Measurements from ENCODE around the gene NCAPG2. TPM values are rescaled to one million over a fixed set of nuclear protein-coding genes. Genes with fewer than 3 reads are reported as not detected.

NCAPG2 gene
- total and polyA plus RNA-seq, 2 experiments from 2014 or later, result 38.7 to 91.2 TPM

DNA sequence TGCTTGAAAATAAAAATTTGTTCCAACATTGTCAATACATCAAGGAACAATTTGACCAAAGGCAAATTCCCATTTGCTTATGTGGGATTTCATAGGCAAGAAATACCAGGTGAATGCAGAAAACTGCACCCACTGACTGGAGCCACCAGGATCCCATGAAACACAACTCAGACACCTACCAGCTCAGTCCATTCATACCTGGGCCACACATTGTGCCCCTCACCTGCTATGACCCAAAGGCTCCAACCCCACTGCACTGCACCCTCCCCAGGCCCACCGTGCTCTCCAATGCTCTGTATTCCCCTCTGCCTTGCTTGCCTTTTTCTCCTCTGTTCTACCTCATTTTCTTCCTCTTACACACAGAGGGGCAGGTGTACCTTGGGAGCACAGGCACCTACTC lies 5.3 kb downstream of the NCAPG2 start:
- no peak for DNase-seq (ENCODE audit: low spot score)
- peaks cover 57% of the 10 kb centered on the region for H3K36me3 ChIP-seq (ENCODE audit: insufficient read depth)

DNA sequence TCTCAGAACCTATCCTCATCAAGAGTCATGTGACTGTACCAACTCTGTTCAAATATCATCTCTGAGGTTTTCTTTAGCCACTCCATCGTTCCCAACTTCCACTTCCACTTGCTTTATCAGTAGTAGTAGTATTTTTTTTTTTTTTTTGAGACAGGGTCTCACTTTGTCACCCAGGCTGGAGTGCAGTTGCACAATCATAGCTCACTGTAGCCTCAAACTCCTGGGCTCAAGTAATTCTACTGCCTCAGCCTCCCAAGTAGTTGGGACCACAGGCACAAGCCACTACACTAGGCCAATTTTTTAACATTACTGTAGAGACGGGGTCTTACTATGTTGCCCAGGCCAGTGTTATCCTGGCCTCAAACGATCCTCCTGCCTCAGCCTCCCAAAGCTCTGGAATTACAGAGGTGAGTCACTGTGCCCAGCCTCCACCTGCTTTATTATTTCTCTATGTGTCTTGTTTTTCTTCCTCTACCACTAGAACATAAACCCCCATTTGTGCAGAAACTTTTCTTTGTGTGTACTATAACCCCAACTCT lies 5.9 kb downstream of the NCAPG2 start:
- H3K36me3 ChIP-seq (ENCODE audit: insufficient read depth), result peaks cover 57% of the 10 kb centered on the region
- Mint-ChIP-seq H3K9me3 (no peaks in the 10 kb centered on the region), H3K27ac (no peak overlapping the region), H3K4me3 (no peak overlapping the region), H3K4me1 (peaks cover 33% of the 10 kb centered on the region), H3K27me3 (ENCODE audit: insufficient read depth, low read depth, poor library complexity) (peaks cover 2% of the 10 kb centered on the region), H3K36me3 (ENCODE audit: low read depth) (peaks cover 74% of the 10 kb centered on the region)
- H3K4me2 ChIP-seq, result no peak overlapping the region
- DNase-seq (ENCODE audit: low spot score), result no peak
- H3K4me3 ChIP-seq, result no peak overlapping the region
- peaks cover 53% of the 10 kb centered on the region for H4K20me1 ChIP-seq (replicated peaks; ENCODE audit: insufficient read depth)
- H3K4me1 ChIP-seq (ENCODE audit: insufficient read depth), result peaks cover 33% of the 10 kb centered on the region
- H3K79me2 ChIP-seq (replicated peaks; ENCODE audit: insufficient read depth), result peaks cover 98% of the 10 kb centered on the region
- H3F3A ChIP-seq (replicated peaks; ENCODE audit: low read depth), result 0 out of 2 replicates have a peak, but pooled peaks cover 8% of the 10 kb centered on the region
- no peak overlapping the region for H2AFZ ChIP-seq
- ATAC-seq, result no peak
- no peaks in the 10 kb centered on the region for H3K27me3 ChIP-seq (ENCODE audit: insufficient read depth)
- H3K9me2 ChIP-seq (ENCODE audit: insufficient read depth), result no peaks in the 10 kb centered on the region
- H3K27ac ChIP-seq (ENCODE audit: low read depth), result no peak overlapping the region
- TF ChIP-seq, protein P1, sequence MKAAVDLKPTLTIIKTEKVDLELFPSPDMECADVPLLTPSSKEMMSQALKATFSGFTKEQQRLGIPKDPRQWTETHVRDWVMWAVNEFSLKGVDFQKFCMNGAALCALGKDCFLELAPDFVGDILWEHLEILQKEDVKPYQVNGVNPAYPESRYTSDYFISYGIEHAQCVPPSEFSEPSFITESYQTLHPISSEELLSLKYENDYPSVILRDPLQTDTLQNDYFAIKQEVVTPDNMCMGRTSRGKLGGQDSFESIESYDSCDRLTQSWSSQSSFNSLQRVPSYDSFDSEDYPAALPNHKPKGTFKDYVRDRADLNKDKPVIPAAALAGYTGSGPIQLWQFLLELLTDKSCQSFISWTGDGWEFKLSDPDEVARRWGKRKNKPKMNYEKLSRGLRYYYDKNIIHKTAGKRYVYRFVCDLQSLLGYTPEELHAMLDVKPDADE (IDR thresholded peaks at IDR 0.05), result no peak
- no peak for TF ChIP-seq ZNF114 (CRISPR knock-in tag; IDR thresholded peaks at IDR 0.05)
- TF ChIP-seq, protein P2, sequence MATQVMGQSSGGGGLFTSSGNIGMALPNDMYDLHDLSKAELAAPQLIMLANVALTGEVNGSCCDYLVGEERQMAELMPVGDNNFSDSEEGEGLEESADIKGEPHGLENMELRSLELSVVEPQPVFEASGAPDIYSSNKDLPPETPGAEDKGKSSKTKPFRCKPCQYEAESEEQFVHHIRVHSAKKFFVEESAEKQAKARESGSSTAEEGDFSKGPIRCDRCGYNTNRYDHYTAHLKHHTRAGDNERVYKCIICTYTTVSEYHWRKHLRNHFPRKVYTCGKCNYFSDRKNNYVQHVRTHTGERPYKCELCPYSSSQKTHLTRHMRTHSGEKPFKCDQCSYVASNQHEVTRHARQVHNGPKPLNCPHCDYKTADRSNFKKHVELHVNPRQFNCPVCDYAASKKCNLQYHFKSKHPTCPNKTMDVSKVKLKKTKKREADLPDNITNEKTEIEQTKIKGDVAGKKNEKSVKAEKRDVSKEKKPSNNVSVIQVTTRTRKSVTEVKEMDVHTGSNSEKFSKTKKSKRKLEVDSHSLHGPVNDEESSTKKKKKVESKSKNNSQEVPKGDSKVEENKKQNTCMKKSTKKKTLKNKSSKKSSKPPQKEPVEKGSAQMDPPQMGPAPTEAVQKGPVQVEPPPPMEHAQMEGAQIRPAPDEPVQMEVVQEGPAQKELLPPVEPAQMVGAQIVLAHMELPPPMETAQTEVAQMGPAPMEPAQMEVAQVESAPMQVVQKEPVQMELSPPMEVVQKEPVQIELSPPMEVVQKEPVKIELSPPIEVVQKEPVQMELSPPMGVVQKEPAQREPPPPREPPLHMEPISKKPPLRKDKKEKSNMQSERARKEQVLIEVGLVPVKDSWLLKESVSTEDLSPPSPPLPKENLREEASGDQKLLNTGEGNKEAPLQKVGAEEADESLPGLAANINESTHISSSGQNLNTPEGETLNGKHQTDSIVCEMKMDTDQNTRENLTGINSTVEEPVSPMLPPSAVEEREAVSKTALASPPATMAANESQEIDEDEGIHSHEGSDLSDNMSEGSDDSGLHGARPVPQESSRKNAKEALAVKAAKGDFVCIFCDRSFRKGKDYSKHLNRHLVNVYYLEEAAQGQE (IDR thresholded peaks at IDR 0.05; ENCODE audit: unreplicated experiment), result no peak
- TF ChIP-seq EZH2phosphoT487 (IDR thresholded peaks at IDR 0.05; ENCODE audit: unreplicated experiment), result no peak
- no peak for TF ChIP-seq POLR2AphosphoS5 (IDR thresholded peaks at IDR 0.05; ENCODE audit: low read depth)
- no peak for TF ChIP-seq NANOG (IDR thresholded peaks at IDR 0.05; ENCODE audit: borderline replicate concordance)
- TF ChIP-seq CREB1 (CRISPR knock-in tag; IDR thresholded peaks at IDR 0.05; ENCODE audit: low read depth), result no peak

More for the DNA sequence above, 5.3 kb downstream of the NCAPG2 start:
- Histone ChIP-seq H3K27me3 (ENCODE audit: insufficient read depth) (no peaks in the 10 kb centered on the region), H3K27ac (ENCODE audit: low read depth) (no peak overlapping the region), H2AFZ (no peak overlapping the region), H3F3A (replicated peaks; ENCODE audit: low read depth) (0 out of 2 replicates have a peak, but pooled peaks cover 8% of the 10 kb centered on the region), H3K4me3 (no peak overlapping the region), H3K4me2 (no peak overlapping the region), H3K79me2 (replicated peaks; ENCODE audit: insufficient read depth) (peaks cover 92% of the 10 kb centered on the region), H4K20me1 (replicated peaks; ENCODE audit: insufficient read depth) (peaks cover 49% of the 10 kb centered on the region), H3K4me1 (ENCODE audit: insufficient read depth) (peaks cover 33% of the 10 kb centered on the region), H3K9me2 (ENCODE audit: insufficient read depth) (no peaks in the 10 kb centered on the region)
- ATAC-seq, result no peak
- H3K4me1 Mint-ChIP-seq, result peaks cover 33% of the 10 kb centered on the region
- H3K4me3 Mint-ChIP-seq, result no peak overlapping the region
- peaks cover 2% of the 10 kb centered on the region for H3K27me3 Mint-ChIP-seq (ENCODE audit: insufficient read depth, low read depth, poor library complexity)
- no peak overlapping the region for H3K27ac Mint-ChIP-seq
- peaks cover 72% of the 10 kb centered on the region for H3K36me3 Mint-ChIP-seq (ENCODE audit: low read depth)
- TF ChIP-seq ZNF331 (CRISPR knock-in tag; IDR thresholded peaks at IDR 0.05; ENCODE audit: low read depth) (no peak), JUNB (IDR thresholded peaks at IDR 0.05; ENCODE audit: unreplicated experiment) (no peak), STAT1 (IDR thresholded peaks at IDR 0.05; ENCODE audit: unreplicated experiment) (no peak), EZH2phosphoT487 (IDR thresholded peaks at IDR 0.05; ENCODE audit: unreplicated experiment) (no peak)
- TF ChIP-seq, protein P3, sequence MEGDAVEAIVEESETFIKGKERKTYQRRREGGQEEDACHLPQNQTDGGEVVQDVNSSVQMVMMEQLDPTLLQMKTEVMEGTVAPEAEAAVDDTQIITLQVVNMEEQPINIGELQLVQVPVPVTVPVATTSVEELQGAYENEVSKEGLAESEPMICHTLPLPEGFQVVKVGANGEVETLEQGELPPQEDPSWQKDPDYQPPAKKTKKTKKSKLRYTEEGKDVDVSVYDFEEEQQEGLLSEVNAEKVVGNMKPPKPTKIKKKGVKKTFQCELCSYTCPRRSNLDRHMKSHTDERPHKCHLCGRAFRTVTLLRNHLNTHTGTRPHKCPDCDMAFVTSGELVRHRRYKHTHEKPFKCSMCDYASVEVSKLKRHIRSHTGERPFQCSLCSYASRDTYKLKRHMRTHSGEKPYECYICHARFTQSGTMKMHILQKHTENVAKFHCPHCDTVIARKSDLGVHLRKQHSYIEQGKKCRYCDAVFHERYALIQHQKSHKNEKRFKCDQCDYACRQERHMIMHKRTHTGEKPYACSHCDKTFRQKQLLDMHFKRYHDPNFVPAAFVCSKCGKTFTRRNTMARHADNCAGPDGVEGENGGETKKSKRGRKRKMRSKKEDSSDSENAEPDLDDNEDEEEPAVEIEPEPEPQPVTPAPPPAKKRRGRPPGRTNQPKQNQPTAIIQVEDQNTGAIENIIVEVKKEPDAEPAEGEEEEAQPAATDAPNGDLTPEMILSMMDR (conservative IDR thresholded peaks at IDR 0.05; ENCODE audit: low read depth in 2 of 2), result no peak
- TF ChIP-seq, protein P2 (IDR thresholded peaks at IDR 0.05; ENCODE audit: unreplicated experiment), result no peak
- H3K9me3 Mint-ChIP-seq, result no peaks in the 10 kb centered on the region

All from GM23338 (cell line).